ENCODE results near the gene DAG1. TPM values are rescaled to one million over a fixed set of nuclear protein-coding genes. Genes with fewer than 3 reads are reported as not detected.

DAG1 gene

DNA sequence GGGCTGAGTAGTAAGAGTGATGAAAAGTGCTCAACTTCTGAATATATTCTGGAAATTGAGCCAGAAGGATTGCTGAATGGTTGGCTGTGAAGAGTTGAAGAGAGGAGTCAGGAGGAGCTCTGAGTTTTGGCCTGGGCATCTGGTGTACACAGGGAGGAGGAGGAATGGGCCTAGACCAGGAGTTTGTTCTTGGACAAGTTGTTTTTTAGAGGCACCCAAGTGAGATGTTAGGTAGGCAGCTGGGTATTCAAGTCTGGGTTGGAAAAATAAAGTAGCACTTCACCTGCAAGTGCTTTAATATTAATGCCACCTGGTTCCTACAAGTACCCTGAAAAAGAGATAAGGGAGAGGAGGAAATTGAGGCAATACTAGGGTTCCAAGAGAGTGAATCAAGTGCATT lies 98.9 kb downstream of the DAG1 start:
- Histone ChIP-seq H3K14ac (ENCODE audit: low read length) (no peak overlapping the region), H2BK12ac (ENCODE audit: low read length) (no peak overlapping the region), H3K27ac (replicated peaks; ENCODE audit: low read length) (no peak overlapping the region), H2AFZ (ENCODE audit: low read length) (no peak overlapping the region), H4K8ac (ENCODE audit: low read depth, low read length) (no peak overlapping the region), H3K4me3 (ENCODE audit: low read length in 2 of 2) (no peak overlapping the region), H3K27me3 (ENCODE audit: control insufficient read depth in 3 of 3, insufficient read depth in 3 of 3, low read depth in 1 of 3, low read length in 3 of 3) (no peaks in the 10 kb centered on the region), H4K91ac (ENCODE audit: low read depth, low read length, poor library complexity) (no peak overlapping the region), H3K9me3 (replicated peaks in 1 of 2; ENCODE audit: control insufficient read depth in 2 of 2, insufficient read depth in 1 of 2, low read depth in 1 of 2, low read length in 2 of 2) (no peaks in the 10 kb centered on the region), H2AK5ac (ENCODE audit: low read depth, low read length) (no peak overlapping the region), H3K4ac (ENCODE audit: low read length) (no peak overlapping the region), H2BK5ac (ENCODE audit: low read length) (no peak overlapping the region), H2BK15ac (ENCODE audit: low read length) (no peak overlapping the region), H3K18ac (ENCODE audit: low read length) (no peak overlapping the region), H2BK120ac (ENCODE audit: low read depth, low read length) (no peak overlapping the region), H3K36me3 (replicated peaks in 1 of 2; ENCODE audit: control insufficient read depth in 2 of 2, insufficient read depth in 2 of 2, low read length in 2 of 2) (no peaks in the 10 kb centered on the region), H3K4me1 (ENCODE audit: control insufficient read depth in 2 of 2, insufficient read depth in 1 of 2, low read depth in 1 of 2, low read length in 2 of 2) (no peaks in the 10 kb centered on the region), H3K9ac (ENCODE audit: low read depth, low read length, poor library complexity) (no peak overlapping the region), H3K23ac (ENCODE audit: low read depth, low read length, poor library complexity) (no peak overlapping the region), H3K4me2 (ENCODE audit: insufficient read depth, low read length, poor library complexity, severe bottlenecking) (no peak overlapping the region), H3K79me1 (ENCODE audit: low read depth, low read length) (no peaks in the 10 kb centered on the region)
- DNase-seq (ENCODE audit: low spot score) = no peak

- H3K36me3 ChIP-seq (replicated peaks in 1 of 2; ENCODE audit: control insufficient read depth in 2 of 2, insufficient read depth in 2 of 2, low read length in 2 of 2) = no peaks in the 10 kb centered on the region
- no peak overlapping the region for H3K4me2 ChIP-seq (ENCODE audit: insufficient read depth, low read length, poor library complexity, severe bottlenecking)
- H2BK15ac ChIP-seq (ENCODE audit: low read length) = no peak overlapping the region
- no peak for DNase-seq (ENCODE audit: low spot score)
- H2BK120ac ChIP-seq (ENCODE audit: low read depth, low read length) = no peak overlapping the region
- no peak overlapping the region for H3K18ac ChIP-seq (ENCODE audit: low read length)
- H3K14ac ChIP-seq (ENCODE audit: low read length) = no peak overlapping the region
- H3K9me3 ChIP-seq (replicated peaks in 1 of 2; ENCODE audit: control insufficient read depth in 2 of 2, insufficient read depth in 1 of 2, low read depth in 1 of 2, low read length in 2 of 2) = no peaks in the 10 kb centered on the region
- no peak overlapping the region for H3K27ac ChIP-seq (replicated peaks; ENCODE audit: low read length)
- no CpG with 5 or more reads among the region's 6 CpGs for WGBS, 2 donors (ENCODE audit: extremely low coverage in 2 of 2, insufficient read length in 2 of 2, insufficient replicate concordance in 1 of 2)
- no peak overlapping the region for H2AFZ ChIP-seq (ENCODE audit: low read length)
- no peak overlapping the region for H3K9ac ChIP-seq (ENCODE audit: low read depth, low read length, poor library complexity)
- H2BK12ac ChIP-seq (ENCODE audit: low read length) = no peak overlapping the region
- H2AK5ac ChIP-seq (ENCODE audit: low read depth, low read length) = no peak overlapping the region
- no peaks in the 10 kb centered on the region for H3K27me3 ChIP-seq (ENCODE audit: control insufficient read depth in 3 of 3, insufficient read depth in 3 of 3, low read depth in 1 of 3, low read length in 3 of 3)
- no peak overlapping the region for H2BK5ac ChIP-seq (ENCODE audit: low read length)
- no peak overlapping the region for H3K4me3 ChIP-seq (ENCODE audit: low read length in 2 of 2)
- H4K8ac ChIP-seq (ENCODE audit: low read depth, low read length) = no peak overlapping the region
- H3K79me1 ChIP-seq (ENCODE audit: low read depth, low read length) = no peaks in the 10 kb centered on the region
- no peak overlapping the region for H3K4ac ChIP-seq (ENCODE audit: low read length)
- H3K23ac ChIP-seq (ENCODE audit: low read depth, low read length, poor library complexity) = no peak overlapping the region
- no peaks in the 10 kb centered on the region for H3K4me1 ChIP-seq (ENCODE audit: control insufficient read depth in 2 of 2, insufficient read depth in 1 of 2, low read depth in 1 of 2, low read length in 2 of 2)
- no peak overlapping the region for H4K91ac ChIP-seq (ENCODE audit: low read depth, low read length, poor library complexity)
Observed at GRCh38 chr3:49570028-49570654, 100.1 kb downstream of the DAG1 start.

- Histone ChIP-seq H3K79me1 (ENCODE audit: low read depth, low read length) (no peaks in the 10 kb centered on the region), H2BK5ac (ENCODE audit: low read length) (no peak overlapping the region), H4K91ac (ENCODE audit: low read depth, low read length, poor library complexity) (no peak overlapping the region), H2AFZ (ENCODE audit: low read length) (no peak overlapping the region), H3K27me3 (ENCODE audit: control insufficient read depth in 3 of 3, insufficient read depth in 3 of 3, low read depth in 1 of 3, low read length in 3 of 3) (no peaks in the 10 kb centered on the region), H2AK5ac (ENCODE audit: low read depth, low read length) (no peak overlapping the region), H3K14ac (ENCODE audit: low read length) (no peak overlapping the region), H3K36me3 (replicated peaks in 1 of 2; ENCODE audit: control insufficient read depth in 2 of 2, insufficient read depth in 2 of 2, low read length in 2 of 2) (no peaks in the 10 kb centered on the region), H3K9me3 (replicated peaks in 1 of 2; ENCODE audit: control insufficient read depth in 2 of 2, insufficient read depth in 1 of 2, low read depth in 1 of 2, low read length in 2 of 2) (peaks cover 0 to 3% of the 10 kb centered on the region in 2 donors), H3K23ac (ENCODE audit: low read depth, low read length, poor library complexity) (no peak overlapping the region), H2BK15ac (ENCODE audit: low read length) (no peak overlapping the region), H3K18ac (ENCODE audit: low read length) (no peak overlapping the region), H3K4me3 (ENCODE audit: low read length in 2 of 2) (no peak overlapping the region), H3K4me1 (ENCODE audit: control insufficient read depth in 2 of 2, insufficient read depth in 1 of 2, low read depth in 1 of 2, low read length in 2 of 2) (no peaks in the 10 kb centered on the region), H2BK120ac (ENCODE audit: low read depth, low read length) (no peak overlapping the region), H2BK12ac (ENCODE audit: low read length) (no peak overlapping the region), H3K9ac (ENCODE audit: low read depth, low read length, poor library complexity) (no peak overlapping the region), H3K27ac (replicated peaks; ENCODE audit: low read length) (no peak overlapping the region), H4K8ac (ENCODE audit: low read depth, low read length) (no peak overlapping the region), H3K4me2 (ENCODE audit: insufficient read depth, low read length, poor library complexity, severe bottlenecking) (no peak overlapping the region), H3K4ac (ENCODE audit: low read length) (no peak overlapping the region)
- no peak for DNase-seq (ENCODE audit: low spot score)
Observed at GRCh38 chr3:49582177-49582576, 112.1 kb downstream of the DAG1 start.

Small RNAs within 50 kb of the gene (small RNA-seq; reads per million reads assigned to genes)
- gene RNA5SP130 (ENCODE audit: insufficient read depth) = not detected
